ENCODE measurements around the gene SRMS.

The SRMS gene

DNA sequence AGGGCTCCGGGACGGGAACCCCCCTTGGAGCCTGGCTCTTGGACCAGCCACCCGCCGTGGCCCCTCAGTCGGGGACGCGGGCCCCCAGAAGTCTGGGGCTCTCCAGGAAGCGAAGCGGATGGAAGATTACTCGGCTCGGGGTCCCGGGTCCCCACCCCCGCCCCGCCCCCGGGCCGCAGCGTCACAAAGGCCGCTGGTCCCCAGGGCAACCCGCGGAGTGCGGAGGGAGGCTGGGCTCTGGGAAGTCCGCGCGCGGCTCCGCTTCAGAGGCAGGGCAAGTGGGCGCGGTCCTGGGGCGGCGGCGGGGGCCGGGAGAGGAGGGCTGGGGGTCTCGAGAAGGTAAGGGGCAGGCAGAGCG, 6.4 kb upstream of the SRMS start, which contains the start of gene FNDC11:
Gene FNDC11 (plus strand): TSS at position 227 of the 358 bp plus-strand sequence. CDS start 1,505 bp downstream, outside the sequence.
- peak; percentile 21 to 33 for DNase-seq (ENCODE audit: low read depth in 1 of 2, low spot score in 1 of 2)

DNA sequence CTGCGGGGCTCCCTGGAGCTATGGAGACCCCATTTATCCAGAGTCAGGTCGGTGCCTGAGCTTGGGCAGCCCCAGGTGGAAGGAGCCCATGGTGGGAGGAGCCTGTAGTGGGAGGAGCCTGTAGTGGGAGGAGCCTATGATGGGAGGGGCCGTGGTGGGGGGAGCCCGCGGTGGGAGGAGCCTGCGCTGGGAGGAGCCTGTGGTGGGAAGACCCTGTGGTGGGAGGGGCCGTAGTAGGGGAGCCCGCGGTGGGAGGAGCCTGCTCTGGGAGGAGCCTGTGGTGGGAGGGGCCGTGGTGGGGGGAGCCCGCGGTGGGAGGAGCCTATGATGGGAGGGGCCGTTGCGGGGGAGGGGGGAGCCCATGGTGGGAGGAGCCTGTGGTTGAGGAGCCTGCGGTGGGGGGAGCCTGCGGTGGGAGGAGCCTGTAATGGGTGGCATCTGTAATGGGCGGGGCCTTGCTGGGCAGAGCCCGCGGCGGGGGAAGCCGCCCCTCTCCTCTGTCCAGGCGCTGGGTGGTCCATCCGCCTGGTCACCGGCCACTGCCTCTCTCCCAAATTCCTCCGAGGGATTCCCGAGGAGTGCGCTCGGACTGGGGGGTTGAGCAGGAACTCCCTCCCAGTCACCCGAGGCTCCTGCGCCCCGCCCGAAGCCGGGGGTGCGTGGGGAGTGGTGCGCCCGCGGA, 5.8 kb upstream of the SRMS start:
- peak; percentile 84 to 86 for DNase-seq (ENCODE audit: low read depth in 1 of 2, low spot score in 1 of 2)

DNA sequence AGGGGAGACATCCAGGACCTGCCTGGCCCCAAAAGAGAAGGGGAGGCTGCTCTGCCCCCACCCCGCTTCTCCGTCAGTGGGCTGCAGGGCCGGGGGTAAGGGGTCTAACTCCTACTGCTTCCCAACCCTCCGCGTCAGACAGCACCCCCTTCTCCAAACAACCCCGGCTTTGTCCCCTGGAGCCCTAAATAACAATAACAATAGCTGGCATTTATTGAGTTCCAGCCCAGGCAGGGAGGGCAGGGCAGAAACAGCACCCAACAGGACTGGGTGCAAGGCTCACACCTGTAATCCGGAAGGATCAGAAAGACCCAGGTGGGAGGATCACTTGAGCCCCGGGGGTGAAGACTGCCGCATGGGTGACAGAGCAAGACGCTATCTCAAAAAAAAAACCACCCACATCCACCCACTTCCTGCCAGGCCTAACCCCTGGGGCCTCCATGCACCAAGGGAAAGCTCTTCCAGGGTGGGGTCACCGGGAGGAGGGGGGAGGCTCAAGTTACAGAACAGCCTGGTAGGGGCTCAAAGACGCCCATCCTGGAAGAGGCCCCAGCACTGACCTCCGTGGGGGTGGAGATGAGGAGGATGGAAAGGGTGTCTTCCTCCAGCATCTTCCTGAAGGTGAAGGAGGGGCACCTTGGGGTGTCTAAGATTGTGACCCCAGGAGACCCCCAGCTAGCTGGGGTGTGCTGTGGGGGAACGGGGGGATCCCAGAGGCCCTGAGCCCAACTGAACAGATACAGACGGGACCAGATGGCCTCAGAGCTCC, 5.1 kb upstream of the SRMS start:
- DNase-seq (ENCODE audit: low read depth in 1 of 2, low spot score in 1 of 2) = peak; percentile 14 to 32

DNA sequence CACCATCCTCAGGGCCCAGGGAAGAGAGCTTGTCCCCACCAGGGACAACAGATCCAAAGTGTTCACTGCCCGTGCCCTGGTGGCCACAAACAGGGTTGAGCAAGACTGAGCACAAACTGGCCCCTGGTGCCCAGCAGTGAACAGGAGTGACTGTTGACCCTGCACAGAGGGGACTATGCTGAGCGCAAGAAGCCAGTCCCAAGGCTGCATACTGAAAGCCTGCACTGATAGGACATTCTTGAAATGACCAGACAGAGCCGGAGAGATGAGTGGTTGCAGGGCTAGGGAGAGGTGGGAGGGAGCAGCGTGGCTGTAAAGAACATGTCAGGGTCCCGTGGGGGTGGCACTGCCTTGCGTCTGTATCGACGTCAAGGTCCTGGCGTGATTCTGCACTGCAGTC, 3.5 kb upstream of the SRMS start:
- no peak for DNase-seq (ENCODE audit: low read depth in 1 of 2, low spot score in 1 of 2)

DNA sequence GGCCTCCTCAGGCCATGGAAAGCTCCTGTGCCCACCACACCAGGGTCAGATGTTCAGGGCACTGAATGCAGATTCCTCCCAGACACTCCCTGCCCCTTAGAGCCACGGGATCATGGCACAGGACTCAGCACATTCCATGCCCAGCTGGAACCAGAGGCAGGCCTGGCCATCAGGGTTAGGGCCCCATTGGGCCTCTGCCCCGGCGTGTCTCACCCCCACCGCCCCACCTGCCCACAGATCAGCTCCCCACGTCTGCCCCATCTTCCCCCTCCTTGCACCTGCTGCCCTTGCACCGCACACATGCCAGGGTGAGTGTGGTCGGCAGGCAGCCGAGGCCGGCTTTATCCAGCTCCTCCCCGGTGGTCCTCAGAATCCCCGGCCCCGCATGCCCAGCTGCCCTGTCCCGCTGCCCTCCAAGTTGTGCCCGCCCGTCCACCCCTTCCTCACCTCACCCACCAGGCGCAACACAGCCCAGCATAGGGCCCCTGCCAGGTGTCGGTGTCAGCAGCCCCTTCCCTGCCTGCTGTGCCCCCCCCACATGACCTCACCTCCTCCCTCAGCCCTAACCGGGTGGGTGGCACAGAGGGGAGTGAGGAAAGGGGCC, 2.2 kb upstream of the SRMS start:
- no peak for DNase-seq (ENCODE audit: low read depth in 1 of 2, low spot score in 1 of 2)

DNA sequence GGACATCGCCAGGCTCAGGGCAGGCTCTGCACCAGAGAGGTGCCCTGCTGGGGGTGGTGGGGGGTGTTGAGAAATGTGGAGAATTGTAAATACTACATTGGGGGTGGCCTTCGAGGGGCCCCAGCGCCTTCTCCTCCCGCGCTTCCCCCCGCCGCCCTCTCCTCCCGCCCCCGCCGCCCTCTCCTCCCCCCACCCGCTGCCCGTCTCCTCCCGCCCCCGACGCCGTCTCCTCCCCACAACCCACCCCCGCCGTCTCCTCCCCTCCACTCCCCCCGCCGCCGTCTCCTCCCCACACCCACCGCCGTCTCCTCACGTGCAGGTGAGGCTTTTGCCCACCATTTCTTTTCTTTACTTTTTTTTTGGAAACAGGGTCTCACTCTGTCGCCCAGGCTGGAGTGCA, 1.5 kb upstream of the SRMS start:
- DNase-seq (ENCODE audit: low read depth in 1 of 2, low spot score in 1 of 2) = no peak

DNA sequence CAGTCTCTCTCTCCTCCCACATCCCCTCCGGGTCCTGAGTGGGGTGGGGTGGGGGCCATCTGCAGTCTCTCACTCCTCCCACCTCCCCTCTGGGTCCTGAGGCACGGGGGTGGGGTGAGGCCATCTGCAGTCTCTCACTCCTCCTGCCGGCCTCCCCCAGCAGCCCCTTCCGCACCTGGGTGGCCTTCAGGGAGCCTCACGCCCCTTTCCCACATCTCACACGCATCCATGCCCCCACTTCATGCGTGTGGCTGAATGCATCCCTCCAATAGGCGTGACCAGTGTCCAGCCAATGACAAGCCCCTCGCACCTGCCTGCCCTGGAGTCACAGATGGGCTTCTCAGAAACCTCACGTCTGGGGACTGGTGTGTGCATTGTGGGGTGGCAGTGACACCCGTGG, 993 bp upstream of the SRMS start:
- DNase-seq (ENCODE audit: low read depth in 1 of 2, low spot score in 1 of 2) = no peak

DNA sequence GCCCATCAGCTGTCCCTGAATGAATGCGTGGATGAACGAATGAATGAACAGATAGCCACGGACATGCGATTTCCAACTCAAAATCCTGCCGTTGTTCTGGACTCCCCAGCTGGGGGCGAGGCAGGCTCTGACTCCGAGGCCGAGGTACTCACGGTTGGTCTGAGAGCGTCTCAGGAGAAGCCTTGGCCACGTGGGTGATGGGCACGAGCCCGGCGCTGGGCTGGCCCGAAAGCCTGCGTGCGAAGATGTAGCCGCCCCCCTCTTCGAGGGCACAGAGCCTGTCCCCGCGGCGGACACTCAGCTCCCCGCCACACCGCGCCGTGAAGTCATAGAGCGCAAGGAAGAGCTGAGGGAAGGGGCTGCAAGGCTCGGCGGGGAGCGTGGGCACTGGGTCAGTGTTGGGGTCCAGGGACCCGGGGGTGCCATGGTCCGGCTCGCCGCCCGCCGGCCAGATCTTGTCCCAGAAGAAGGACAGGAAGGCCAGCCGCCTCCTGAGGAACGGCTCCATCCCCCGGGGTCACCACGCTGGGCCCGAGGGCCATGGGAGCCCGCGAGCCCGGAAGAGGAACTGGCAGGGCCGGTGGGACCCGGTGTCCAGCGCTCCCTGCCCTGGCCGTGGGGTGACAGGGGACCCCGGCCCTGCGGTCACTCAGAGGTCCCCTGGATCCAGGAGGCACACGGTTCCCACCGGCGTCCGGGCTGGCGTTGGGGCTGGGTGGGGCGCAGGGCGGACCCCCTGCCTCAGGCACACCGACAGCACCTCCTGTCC, 409 bp downstream of the SRMS start:
- DNase-seq (ENCODE audit: low read depth in 1 of 2, low spot score in 1 of 2) = no peak

DNA sequence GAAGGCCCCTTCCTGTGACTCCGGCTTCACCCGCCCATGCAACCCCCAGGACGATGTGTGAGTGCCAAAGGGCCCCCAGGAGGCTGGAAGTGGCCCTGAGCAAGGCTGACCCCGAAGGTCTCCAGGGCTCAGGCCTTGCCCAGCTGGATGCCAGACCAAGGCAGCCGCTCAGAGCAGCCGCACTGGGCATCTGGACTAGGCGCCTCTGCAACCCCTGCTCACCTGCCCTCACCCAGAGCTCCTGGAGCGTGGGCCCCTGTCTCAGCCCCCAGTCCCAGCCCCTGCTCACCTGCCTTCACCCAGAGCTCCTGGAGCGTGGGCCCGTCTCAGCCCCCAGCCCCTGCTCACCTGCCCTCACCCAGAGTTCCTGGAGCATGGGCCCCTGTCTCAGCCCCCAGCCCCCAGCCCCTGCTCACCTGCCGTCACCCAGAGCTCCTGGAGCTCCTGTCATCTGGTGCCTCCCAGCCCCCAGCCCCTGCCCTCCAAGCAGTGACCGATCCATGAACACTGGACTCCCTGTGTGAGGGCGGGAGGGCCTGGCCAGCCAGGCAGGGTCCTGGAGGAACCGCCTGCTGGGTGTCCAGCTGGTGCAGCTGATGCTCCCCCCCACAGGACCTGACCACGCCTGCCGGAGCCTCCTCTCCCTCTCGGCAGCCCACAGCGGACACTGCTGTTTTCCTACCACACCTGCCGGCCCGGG, 1.1 kb downstream of the SRMS start:
- DNase-seq (ENCODE audit: low read depth in 1 of 2, low spot score in 1 of 2) = no peak

DNA sequence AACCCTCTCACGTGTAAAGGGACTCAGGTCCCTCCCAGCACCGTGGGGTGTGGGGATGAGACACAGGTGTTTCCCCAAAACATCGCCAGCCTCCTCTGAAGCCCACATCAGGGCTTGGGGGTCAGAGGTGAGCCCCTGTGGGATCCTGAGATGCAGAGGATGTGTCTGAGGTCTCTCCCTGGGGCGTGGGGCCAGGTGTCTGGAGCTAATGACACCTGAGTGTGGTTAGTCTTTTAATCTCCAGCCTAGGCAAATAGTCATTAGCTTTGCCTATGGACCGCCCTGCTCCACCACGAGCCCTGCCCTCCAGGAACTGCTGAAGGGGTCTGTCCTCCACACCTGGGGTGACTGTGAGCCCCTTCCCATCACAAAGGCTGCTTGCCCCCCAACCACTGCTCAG, 1.7 kb downstream of the SRMS start:
- DNase-seq (ENCODE audit: low read depth in 1 of 2, low spot score in 1 of 2) = no peak

DNA sequence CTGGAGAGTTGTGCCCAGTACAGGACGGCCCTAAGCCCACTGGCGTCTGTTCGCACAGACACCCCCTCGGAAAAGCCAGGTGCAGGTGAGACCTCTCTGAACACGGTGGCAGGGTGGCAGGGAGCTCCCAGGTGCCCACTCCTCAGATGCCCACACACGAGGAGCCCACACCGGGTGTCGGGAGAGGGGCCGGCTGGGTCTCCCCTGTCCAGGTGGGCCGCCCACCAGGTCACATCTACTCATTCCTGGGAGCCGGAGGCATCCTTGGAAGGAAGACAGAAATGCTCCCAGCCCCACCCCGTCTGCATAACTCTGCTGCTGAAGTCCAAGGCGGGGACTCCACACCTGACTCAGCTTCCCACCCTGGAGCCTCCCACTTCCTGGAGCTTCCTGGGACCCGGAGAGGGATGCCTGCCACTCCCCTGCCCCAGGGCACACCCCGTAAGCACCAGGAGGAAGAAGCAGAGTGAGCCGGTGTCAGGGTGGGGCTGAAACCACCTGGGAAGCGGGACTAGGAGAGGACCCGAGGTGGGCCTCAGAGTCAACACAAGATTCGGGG, 2.5 kb downstream of the SRMS start:
- no peak for DNase-seq (ENCODE audit: low read depth in 1 of 2, low spot score in 1 of 2)

DNA sequence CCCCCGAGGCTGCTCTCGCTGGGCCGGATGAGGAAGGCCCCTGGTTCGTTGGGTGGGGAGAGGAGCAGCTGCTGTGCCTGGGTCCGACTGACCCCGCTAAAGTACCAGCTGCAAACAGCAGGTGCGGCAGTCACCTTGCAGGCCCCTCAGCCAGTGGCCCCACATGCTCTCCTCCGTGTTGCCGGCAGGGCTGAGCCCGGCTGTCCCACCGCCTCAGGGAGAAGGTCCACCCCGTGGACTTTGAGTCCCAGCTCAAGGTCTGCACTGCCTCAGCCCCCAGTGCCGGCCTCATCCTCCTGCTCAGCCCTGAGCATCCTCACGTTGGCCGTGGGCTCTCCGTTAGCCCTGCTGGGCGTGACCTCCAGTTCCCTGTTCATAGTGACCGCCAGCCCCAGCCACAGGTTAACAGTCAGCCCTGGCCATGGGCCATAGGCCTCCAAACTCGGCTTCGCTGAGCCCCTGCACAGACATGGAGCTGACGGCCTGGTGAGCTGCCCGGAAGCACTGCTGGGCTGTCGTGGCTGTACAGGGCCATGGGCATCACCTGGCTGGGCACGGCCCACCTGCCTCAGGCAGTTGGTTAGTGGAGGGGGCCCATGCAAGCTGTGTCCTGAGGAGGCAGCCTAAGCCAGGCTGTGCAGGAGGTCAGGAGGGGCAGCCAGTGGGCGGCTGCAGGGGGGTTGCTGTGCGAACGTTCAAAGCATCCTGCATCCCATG, 3.1 kb downstream of the SRMS start:
- DNase-seq (ENCODE audit: low read depth in 1 of 2, low spot score in 1 of 2) = no peak

DNA sequence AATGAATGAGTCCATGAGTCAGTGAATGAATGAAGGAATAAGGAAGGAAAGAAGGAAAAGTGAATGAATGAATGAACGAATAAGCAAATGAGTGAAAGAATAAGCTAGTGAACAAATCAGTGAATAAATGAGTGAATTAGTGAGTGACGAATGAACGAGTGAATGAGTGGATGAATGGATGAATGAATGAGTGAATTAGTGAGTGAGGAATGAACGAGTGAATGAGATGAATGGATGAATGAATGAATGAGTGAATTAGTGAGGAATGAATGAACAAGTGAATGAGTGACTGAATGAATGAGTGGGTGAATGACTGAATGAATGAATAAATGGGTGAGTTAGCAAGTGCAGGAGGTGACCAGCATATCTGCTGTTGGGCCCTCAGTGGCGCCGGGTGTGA, 3.8 kb downstream of the SRMS start:
- no peak for DNase-seq (ENCODE audit: low read depth in 1 of 2, low spot score in 1 of 2)

DNA sequence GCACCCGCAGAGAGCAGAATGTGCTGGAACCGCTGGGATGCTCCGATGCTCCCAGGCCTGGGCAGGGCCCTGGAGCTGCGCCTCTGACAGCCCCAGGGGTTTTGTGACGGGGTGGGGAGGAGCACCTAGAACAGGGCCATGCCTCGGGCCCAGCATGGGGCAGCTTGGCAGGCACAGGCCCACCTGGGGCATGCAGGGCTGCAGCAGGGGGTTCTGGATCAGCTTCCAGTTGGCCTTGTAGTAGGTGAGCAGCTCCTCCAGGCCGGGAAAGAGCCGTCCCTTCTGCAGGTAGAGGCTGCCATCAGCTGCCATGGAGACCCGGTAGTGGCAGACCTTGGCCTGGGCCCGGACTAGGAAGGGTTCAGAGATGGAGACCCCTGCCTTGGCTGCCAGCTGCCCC, 4.4 kb downstream of the SRMS start:
- no peak for DNase-seq (ENCODE audit: low read depth in 1 of 2, low spot score in 1 of 2)

DNA sequence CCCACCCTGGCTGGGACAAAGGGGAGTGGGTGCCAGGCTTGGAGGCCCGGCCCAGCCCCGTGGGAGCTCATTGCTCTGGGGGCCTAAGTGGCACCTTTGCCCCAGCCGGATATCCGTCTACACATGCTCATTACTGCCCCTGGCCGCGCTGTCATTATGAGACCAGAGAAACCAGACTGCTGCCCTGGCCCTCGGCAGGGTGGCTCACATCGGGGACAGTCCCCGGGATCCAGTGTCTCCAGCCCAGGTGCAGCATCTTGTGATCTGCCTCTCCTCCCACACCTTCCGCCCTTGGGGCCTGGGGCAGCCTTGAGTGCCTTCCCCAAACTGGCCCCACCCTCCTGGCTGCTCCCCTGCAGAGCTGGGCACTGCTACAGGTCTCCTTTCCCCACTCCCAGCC, 4.9 kb downstream of the SRMS start:
- DNase-seq (ENCODE audit: low read depth in 1 of 2, low spot score in 1 of 2) = no peak

DNA sequence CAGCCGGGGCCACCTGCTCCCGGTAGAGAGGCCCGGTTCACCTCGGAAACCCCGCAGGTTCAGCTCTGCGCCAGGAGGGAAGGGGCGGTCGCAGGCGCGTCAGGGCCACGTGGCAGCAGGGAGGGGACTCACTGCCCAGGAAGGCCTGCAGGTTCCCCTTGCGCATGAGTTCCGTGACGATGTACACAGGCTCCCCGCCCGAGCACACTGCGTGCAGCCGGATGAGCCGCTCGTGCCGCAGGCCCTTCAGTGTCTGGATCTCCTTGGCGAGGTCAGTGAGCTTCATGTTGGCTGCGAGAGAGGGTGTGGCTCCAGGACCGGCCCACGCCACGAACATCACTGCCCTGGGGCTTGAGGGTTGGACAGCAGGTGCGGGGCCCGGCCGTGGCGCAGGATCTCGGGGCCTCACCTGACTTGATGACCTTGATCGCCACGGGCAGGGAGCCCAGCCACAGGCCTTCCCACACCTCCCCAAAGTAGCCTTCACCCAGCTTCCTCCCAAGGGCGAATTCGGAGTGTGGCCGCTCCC, 5.5 kb downstream of the SRMS start:
- DNase-seq (ENCODE audit: low read depth in 1 of 2, low spot score in 1 of 2) = no peak

DNA sequence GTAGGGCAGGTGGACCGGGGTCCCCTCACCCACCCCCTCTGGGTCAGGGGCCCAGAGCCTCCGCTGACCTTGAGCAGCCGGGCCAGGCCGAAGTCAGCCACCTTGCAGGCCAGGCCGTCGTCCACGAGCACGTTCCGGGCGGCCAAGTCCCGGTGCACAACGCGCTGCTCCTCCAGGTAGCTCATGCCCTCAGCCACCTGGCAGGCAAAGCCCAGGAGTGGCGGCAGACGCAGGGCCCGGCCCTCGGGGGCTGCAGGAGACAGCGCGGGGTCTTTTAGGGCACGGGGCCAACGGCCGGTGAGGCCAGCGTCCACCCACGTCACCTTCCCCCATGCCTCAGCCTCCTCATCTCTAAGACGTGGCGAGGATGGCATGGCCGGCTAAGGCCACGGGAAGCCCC, 6.2 kb downstream of the SRMS start:
- no peak for DNase-seq (ENCODE audit: low read depth in 1 of 2, low spot score in 1 of 2)

DNA sequence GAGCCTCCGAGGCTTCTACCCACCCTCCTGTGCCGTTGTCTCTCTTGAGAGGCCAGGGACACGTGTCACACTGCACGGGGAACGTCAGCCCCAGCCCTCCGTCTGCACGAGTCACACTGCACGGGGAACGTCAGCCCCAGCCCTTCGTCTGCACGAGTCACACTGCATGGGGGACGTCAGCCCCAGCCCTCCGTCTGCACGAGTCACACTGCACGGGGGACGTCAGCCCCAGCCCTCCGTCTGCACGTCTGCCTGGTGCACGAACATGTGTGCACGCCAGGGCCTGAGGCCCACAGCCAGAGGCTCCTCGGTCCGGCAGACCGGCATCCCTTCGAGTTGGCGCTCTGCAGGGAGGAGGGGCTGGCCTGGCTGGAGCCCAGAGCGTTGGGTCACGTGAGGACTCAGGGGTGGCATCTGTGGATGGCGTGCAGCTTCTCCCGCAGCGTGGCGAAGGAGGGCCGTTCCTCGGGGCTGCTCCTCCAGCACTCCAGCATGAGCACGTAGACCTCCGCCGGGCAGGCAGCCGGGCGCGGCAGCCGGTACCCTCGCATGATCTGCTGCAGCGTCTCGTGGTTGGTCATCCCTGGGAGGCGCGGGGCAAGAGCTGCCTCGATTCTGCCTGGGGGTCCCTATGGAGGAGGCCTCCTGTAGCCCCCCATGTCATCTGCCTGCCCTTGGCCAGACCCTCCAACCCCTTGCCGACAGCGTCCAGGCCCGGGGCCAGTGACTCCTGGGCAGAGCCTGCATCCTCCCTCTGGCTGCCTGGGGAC, 6.9 kb downstream of the SRMS start:
- DNase-seq (ENCODE audit: low read depth in 1 of 2, low spot score in 1 of 2) = no peak
